HG02870 (cell line): ENCODE measurements around the gene SOX12.
"Not testable (repeated sequence)": the region's sequence is repeated elsewhere in the genome, so short reads cannot be mapped to it uniquely, and the experiment has no call there.

ENCODE experiments used
- ATAC-seq: cut with Tn5 transposase; IDR thresholded peaks from one replicate; pipeline ENCODE4 v1.9.1; 2021; ENCODE audit warnings: mild to moderate bottlenecking, moderate library complexity; ENCODE audit not compliant: unreplicated experiment

The SOX12 gene

GRCh38 chr20:358891-359555 lies 33.7 kb downstream of the SOX12 start:
- ATAC-seq = no peak

- ATAC-seq = no peak
These were observed 36.2 kb downstream of the SOX12 start for GRCh38 chr20:361561-361960.

- ATAC-seq = no peak
These were observed 37.2 kb downstream of the SOX12 start for GRCh38 chr20:362271-363254.

GRCh38 chr20:363319-364078 lies 38.1 kb downstream of the SOX12 start:
- ATAC-seq = no peak

GRCh38 chr20:364905-365794 lies 39.8 kb downstream of the SOX12 start:
- no peak for ATAC-seq

GRCh38 chr20:366041-366718 lies 40.8 kb downstream of the SOX12 start:
- ATAC-seq = no peak

GRCh38 chr20:366719-367485 lies 41.5 kb downstream of the SOX12 start:
- ATAC-seq = no peak

GRCh38 chr20:367486-367887 lies 42.1 kb downstream of the SOX12 start:
- no peak for ATAC-seq

GRCh38 chr20:368915-369314 lies 43.6 kb downstream of the SOX12 start:
- ATAC-seq = no peak

- ATAC-seq = no peak
These were observed 44.8 kb downstream of the SOX12 start for GRCh38 chr20:370151-370600.

GRCh38 chr20:370977-371754 lies 45.8 kb downstream of the SOX12 start:
- no peak for ATAC-seq

GRCh38 chr20:371755-372542 lies 46.6 kb downstream of the SOX12 start:
- no peak for ATAC-seq

- ATAC-seq = not testable (repeated sequence)
These were observed 47.3 kb downstream of the SOX12 start for GRCh38 chr20:372543-373082.

GRCh38 chr20:373171-373890 lies 48.0 kb downstream of the SOX12 start:
- no peak for ATAC-seq

GRCh38 chr20:375265-375889 lies 50.0 kb downstream of the SOX12 start:
- no peak for ATAC-seq

- ATAC-seq = no peak
These were observed 50.7 kb downstream of the SOX12 start for GRCh38 chr20:376089-376488.
